GM04503 (cell line): ENCODE data around the gene C20orf144.
"Not testable (repeated sequence)": the region's sequence is repeated elsewhere in the genome, so short reads cannot be mapped to it uniquely, and the experiment has no call there.

Experiments
- DNase-seq: peaks from one replicate; pipeline ENCODE4 v3.0.0-alpha.2; 2012; ENCODE audit warnings: low read depth

The C20orf144 gene

GRCh38 chr20:33662172-33662571, at the start of gene C20orf144:
C20orf144 (plus strand) TSS chr20:33662327; CDS start chr20:33662346, 19 bp downstream.
- no peak for DNase-seq

GRCh38 chr20:33621717-33622400, 40.3 kb upstream of the C20orf144 start:
- DNase-seq = no peak

GRCh38 chr20:33622705-33623365, 39.3 kb upstream of the C20orf144 start:
- DNase-seq = no peak

GRCh38 chr20:33624399-33624798, 37.7 kb upstream of the C20orf144 start:
- DNase-seq = no peak

- no peak for DNase-seq
Measured at GRCh38 chr20:33626190-33626589, 35.9 kb upstream of the C20orf144 start.

GRCh38 chr20:33627577-33628216, 34.4 kb upstream of the C20orf144 start:
- DNase-seq = no peak

- no peak for DNase-seq
Measured at GRCh38 chr20:33629533-33629932, 32.6 kb upstream of the C20orf144 start.

GRCh38 chr20:33629979-33630378, 32.1 kb upstream of the C20orf144 start:
- DNase-seq = no peak

- DNase-seq = no peak
Measured at GRCh38 chr20:33630507-33630906, 31.6 kb upstream of the C20orf144 start.

GRCh38 chr20:33631910-33632309, 30.2 kb upstream of the C20orf144 start:
- DNase-seq = not testable (repeated sequence)

- DNase-seq = no peak
Measured at GRCh38 chr20:33635341-33635740, 26.8 kb upstream of the C20orf144 start.

GRCh38 chr20:33636776-33637175, 25.4 kb upstream of the C20orf144 start:
- DNase-seq = no peak

- DNase-seq = no peak
Measured at GRCh38 chr20:33640287-33640686, 21.8 kb upstream of the C20orf144 start.

- no peak for DNase-seq
Measured at GRCh38 chr20:33644313-33645071, 17.6 kb upstream of the C20orf144 start.

GRCh38 chr20:33645072-33645358, 17.1 kb upstream of the C20orf144 start:
- no peak for DNase-seq

GRCh38 chr20:33645396-33645795, 16.7 kb upstream of the C20orf144 start:
- no peak for DNase-seq

- DNase-seq = no peak
Measured at GRCh38 chr20:33646191-33646590, 15.9 kb upstream of the C20orf144 start.

GRCh38 chr20:33646959-33647602, 15.0 kb upstream of the C20orf144 start:
- not testable (repeated sequence) for DNase-seq

- peak; percentile 59 for DNase-seq
Measured at GRCh38 chr20:33647603-33648395, 14.3 kb upstream of the C20orf144 start.

- no peak for DNase-seq
Measured at GRCh38 chr20:33648396-33649004, 13.6 kb upstream of the C20orf144 start.

GRCh38 chr20:33649201-33649681, 12.9 kb upstream of the C20orf144 start:
- DNase-seq = no peak
